Mesenteric fat pad (tissue), 1 donor: ENCODE measurements around the gene C19orf67. TPM values are rescaled to one million over a fixed set of nuclear protein-coding genes. Genes with fewer than 3 reads are reported as not detected.

Experiments
- total RNA-seq: library from RNA; stranded (reverse); fragmentation: NEBNext Ultra II Directional; extraction: Animal tissue kit (Norgen Biotek cat#: 25700); gene quantifications from one replicate; pipeline ENCODE4 v1.2.1, GENCODE V29; 2021
- donor health status: DM: yes; HTN: yes; CAD: no.

The C19orf67 gene
- total RNA-seq, 1 donor from 2014 or later, result not detected

Other genes starting within 250 kb of the C19orf67 start
- not detected for gene NANOS3, start 208.6 kb downstream of the C19orf67 start, total RNA-seq
- 0.67 TPM for gene BRME1, start 179.7 kb downstream of the C19orf67 start, total RNA-seq
- 30.2 TPM for gene CC2D1A, start 179.6 kb downstream of the C19orf67 start, total RNA-seq
- gene PODNL1, start 147.4 kb downstream of the C19orf67 start, total RNA-seq, result 0.93 TPM
- 17.5 TPM for gene DCAF15, start 133.3 kb downstream of the C19orf67 start, total RNA-seq
- gene RFX1, start 79.5 kb downstream of the C19orf67 start, total RNA-seq, result 12.2 TPM
- not detected for gene RLN3, start 57.6 kb downstream of the C19orf67 start, total RNA-seq
- gene IL27RA, start 54.0 kb downstream of the C19orf67 start, total RNA-seq, result 8.5 TPM
- gene PALM3, start 23.7 kb downstream of the C19orf67 start, total RNA-seq, result not detected
- gene MISP3, start 13.0 kb downstream of the C19orf67 start, total RNA-seq, result 1.7 TPM
- 32.3 TPM for gene SAMD1, start 5.0 kb upstream of the C19orf67 start, total RNA-seq
- 160 TPM for gene PRKACA, start 32.0 kb upstream of the C19orf67 start, total RNA-seq
- 0.87 TPM for gene ASF1B, start 50.8 kb upstream of the C19orf67 start, total RNA-seq
- gene ADGRL1, start 120.4 kb upstream of the C19orf67 start, total RNA-seq, result 27.1 TPM